Prostate gland (tissue), 2 donors: ENCODE measurements around the gene ADAD2. TPM values are rescaled to one million over a fixed set of nuclear protein-coding genes. Genes with fewer than 3 reads are reported as not detected.
A peak's percentile ranks its signal among the peaks of the same experiment; 100 is the strongest.

Experiments used
- DNase-seq: peaks from one replicate; pipeline ENCODE4 v3.0.0-alpha.2; 2019; ENCODE audit warnings: low spot score
- H3K27ac ChIP-seq, 2 donors: fragments of 200-600 bp; sonication (generic); 2 replicates each; pipeline ENCODE4 v1.5.1; 2017 to 2019
- H3K27me3 ChIP-seq: fragments of 200-600 bp; sonication (generic); replicated peaks from 2 replicates; pipeline ENCODE4 v1.5.1; 2019; ENCODE audit not compliant: insufficient read depth
- H3K36me3 ChIP-seq, 2 donors: fragments of 200-600 bp; sonication (generic); 1 replicate in 1 of 2; 2 replicates in 1 of 2; pipeline versions ENCODE4 v1.5.1 to v1.8.1; 2017 to 2019
- H3K4me1 ChIP-seq: fragments of 200-600 bp; sonication (generic); replicated peaks from 2 replicates; pipeline ENCODE4 v1.5.1; 2019
- H3K4me3 ChIP-seq, 2 donors: fragments of 200-600 bp; sonication (generic); 2 replicates each; pipeline ENCODE4 v1.5.1; 2017 to 2019
- H3K9me3 ChIP-seq: fragments of 200-600 bp; sonication (generic); 2 replicates; pipeline ENCODE4 v1.5.1; 2017
- CTCF ChIP-seq, 4 experiments: fragments of 200-600 bp in 2 of 4; fragments of 450-650 bp in 2 of 4; sonication (generic) in 2 of 4; IDR thresholded peaks; 1 replicate in 3 of 4; 2 replicates in 1 of 4; pipeline ENCODE4 v1.5.1; 2016 to 2019; ENCODE audit warnings: antibody characterized with exemption in 4 of 4, mild to moderate bottlenecking in 2 of 4, moderate library complexity in 2 of 4
- POLR2A ChIP-seq: fragments of 450-650 bp; IDR thresholded peaks from one replicate; pipeline ENCODE4 v1.6.1; 2016; ENCODE audit warnings: antibody characterized with exemption, mild to moderate bottlenecking
- POLR2AphosphoS5 ChIP-seq: sonication (generic); formaldehyde crosslinking; IDR thresholded peaks from one replicate; pipeline ENCODE4 v1.6.1; 2017; ENCODE audit warnings: antibody characterized with exemption
- WGBS: methylation state at CpG from one replicate; pipeline ENCODE4 v1.1.5; 2018; 5-methylcytosine and 5-hydroxymethylcytosine counted together
- intact Hi-C: fragments of 100-400 bp; cut with DNase I; formaldehyde crosslinking; loops from one replicate; pipeline ENCODE4 v1.14.2; 2022
- total RNA-seq, 2 donors: library from RNA; depleted of rRNA; stranded (reverse); fragments of >200 nt; gene quantifications; one replicate each; pipeline ENCODE4 v1.1.0, GENCODE V29; 2016

The ADAD2 gene
- total RNA-seq, 2 donors from 2014 or later, result 0.91 to 47.7 TPM

GRCh38 chr16:84144859-84145639, 45.9 kb upstream of the ADAD2 start, which contains the start of the genes DNAAF1 and HSDL1:
TSS of gene DNAAF1 (plus strand) at chr16:84145308. CDS start at chr16:84145441, 133 bp downstream.
TSS of gene HSDL1 (minus strand) at chr16:84145177. CDS start at chr16:84131321, 13,856 bp downstream.
- TF ChIP-seq POLR2A (peak; percentile 69), CTCF (IDR thresholded peaks at IDR 0.05) (peak in 2 of 4 experiments; percentile 9 to 13), POLR2AphosphoS5 (peak; percentile 64)
- intact Hi-C loops, result no loop called here

GRCh38 chr16:84150926-84151325, 40.0 kb upstream of the ADAD2 start:
- no peak for TF ChIP-seq POLR2A
- TF ChIP-seq POLR2AphosphoS5, result no peak
- TF ChIP-seq CTCF (IDR thresholded peaks at IDR 0.05), result no peak
- Histone ChIP-seq H3K4me1 (no peaks in the 10 kb centered on the region), H3K4me3 (no peak overlapping the region), H3K9me3 (no peaks in the 10 kb centered on the region), H3K27ac (no peak overlapping the region), H3K27me3 (no peaks in the 10 kb centered on the region), H3K36me3 (no peaks in the 10 kb centered on the region)
- intact Hi-C loops, result no loop called here
- no peak for DNase-seq
- 88% methylated on average over 3 of the region's 3 CpGs for WGBS

More at GRCh38 chr16:84144859-84145639, 45.9 kb upstream of the ADAD2 start, which contains the start of the genes DNAAF1 and HSDL1:
- Histone ChIP-seq H3K27me3 (no peaks in the 10 kb centered on the region), H3K36me3 (no peaks in the 10 kb centered on the region), H3K4me3 (peak within 1 kb of the TSS; percentile 84 to 94), H3K27ac (peak within 1 kb of the TSS; percentile 75 to 82), H3K4me1 (no peaks in the 10 kb centered on the region), H3K9me3 (no peaks in the 10 kb centered on the region)
- under 1% methylated on average over 83 of the region's 89 CpGs for WGBS
- DNase-seq, result peak; percentile 87

GRCh38 chr16:84153660-84154214, 37.2 kb upstream of the ADAD2 start:
- no peak overlapping the region for H3K27ac ChIP-seq
- H3K9me3 ChIP-seq, result no peaks in the 10 kb centered on the region
- 34% methylated on average over 8 of the region's 8 CpGs for WGBS
- DNase-seq, result no peak
- TF ChIP-seq POLR2A (no peak), POLR2AphosphoS5 (no peak), CTCF (IDR thresholded peaks at IDR 0.05) (no peak)
- no peaks in the 10 kb centered on the region for H3K4me1 ChIP-seq
- no peaks in the 10 kb centered on the region for H3K27me3 ChIP-seq
- no peak overlapping the region for H3K4me3 ChIP-seq
- intact Hi-C loops, result no loop called here
- no peaks in the 10 kb centered on the region for H3K36me3 ChIP-seq

GRCh38 chr16:84155226-84155625, 35.7 kb upstream of the ADAD2 start:
- Histone ChIP-seq H3K4me1 (no peaks in the 10 kb centered on the region), H3K9me3 (no peaks in the 10 kb centered on the region), H3K27ac (no peak overlapping the region), H3K27me3 (no peaks in the 10 kb centered on the region), H3K36me3 (no peaks in the 10 kb centered on the region), H3K4me3 (no peak overlapping the region)
- DNase-seq, result no peak
- 93% methylated on average over 4 of the region's 4 CpGs for WGBS
- TF ChIP-seq CTCF (IDR thresholded peaks at IDR 0.05) (no peak), POLR2A (no peak), POLR2AphosphoS5 (no peak)
- intact Hi-C loops, result no loop called here
